Measurements from ENCODE around the gene MSMO1.
"Not testable (repeated sequence)": the region's sequence is repeated elsewhere in the genome, so short reads cannot be mapped to it uniquely, and the experiment has no call there.

The MSMO1 gene

GRCh38 chr4:165327211-165328100, at the start of gene MSMO1:
MSMO1 (plus strand) TSS chr4:165327669; CDS start chr4:165333371, 5,702 bp downstream.
- peak; percentile 97 for DNase-seq

- DNase-seq, result not testable (repeated sequence)
Observed at GRCh38 chr4:165279531-165279930, 47.9 kb upstream of the MSMO1 start.

GRCh38 chr4:165284697-165285096, 42.8 kb upstream of the MSMO1 start:
- not testable (repeated sequence) for DNase-seq

- DNase-seq, result peak in 1 of 2 experiments; percentile 14
Observed at GRCh38 chr4:165286619-165287340, 40.7 kb upstream of the MSMO1 start.

GRCh38 chr4:165288226-165288625, 39.2 kb upstream of the MSMO1 start:
- no peak for DNase-seq

GRCh38 chr4:165288639-165289422, 38.6 kb upstream of the MSMO1 start:
- DNase-seq, result no peak

- DNase-seq, result no peak
Observed at GRCh38 chr4:165289423-165289785, 38.1 kb upstream of the MSMO1 start.

GRCh38 chr4:165293061-165293460, 34.4 kb upstream of the MSMO1 start:
- no peak for DNase-seq

- no peak for DNase-seq
Observed at GRCh38 chr4:165293927-165294649, 33.4 kb upstream of the MSMO1 start.

- DNase-seq, result no peak
Observed at GRCh38 chr4:165294907-165295306, 32.6 kb upstream of the MSMO1 start.

GRCh38 chr4:165297626-165298025, 29.8 kb upstream of the MSMO1 start:
- no peak for DNase-seq

GRCh38 chr4:165299399-165300060, 27.9 kb upstream of the MSMO1 start:
- DNase-seq, result no peak

GRCh38 chr4:165301833-165302232, 25.6 kb upstream of the MSMO1 start:
- DNase-seq, result peak in 1 of 2 experiments; percentile 37

- DNase-seq, result no peak
Observed at GRCh38 chr4:165302658-165303057, 24.8 kb upstream of the MSMO1 start.

- no peak for DNase-seq
Observed at GRCh38 chr4:165308166-165308565, 19.3 kb upstream of the MSMO1 start.

- no peak for DNase-seq
Observed at GRCh38 chr4:165308606-165309005, 18.9 kb upstream of the MSMO1 start.

- DNase-seq, result no peak
Observed at GRCh38 chr4:165309456-165309855, 18.0 kb upstream of the MSMO1 start.

GRCh38 chr4:165312506-165312905, 15.0 kb upstream of the MSMO1 start:
- no peak for DNase-seq

- no peak for DNase-seq
Observed at GRCh38 chr4:165319030-165319429, 8.4 kb upstream of the MSMO1 start.

GRCh38 chr4:165319509-165319908, 8.0 kb upstream of the MSMO1 start:
- DNase-seq, result no peak

GRCh38 chr4:165324236-165324917, 3.1 kb upstream of the MSMO1 start:
- no peak for DNase-seq
